Spleen (tissue), 11 donors: ENCODE measurements around the gene EDEM1. TPM values are rescaled to one million over a fixed set of nuclear protein-coding genes. Genes with fewer than 3 reads are reported as not detected.

Source experiments
- DNase-seq: peaks from one replicate; pipeline ENCODE4 v3.0.0-alpha.2; 2020
- H3K27ac ChIP-seq, 8 donors: fragments of 200-600 bp; sonication (generic) in 7 of 8; 1 replicate in 4 of 8; 2 replicates in 4 of 8; pipeline versions ENCODE4 v1.5.0 to v1.8.0; 2016 to 2021; ENCODE audit warnings: inconsistent platforms in 4 of 8, mild to moderate bottlenecking in 4 of 8, moderate library complexity in 1 of 8
- H3K27me3 ChIP-seq, 7 donors: fragments of 200-600 bp; sonication (generic) in 6 of 7; replicated peaks in 1 of 7; 1 replicate in 4 of 7; 2 replicates in 3 of 7; pipeline versions ENCODE4 v1.5.0 to v1.8.0; 2016 to 2021; ENCODE audit warnings: inconsistent platforms in 3 of 7, mild to moderate bottlenecking in 1 of 7
- H3K36me3 ChIP-seq, 6 donors: fragments of 200-600 bp; sonication (generic) in 5 of 6; 1 replicate in 4 of 6; 2 replicates in 2 of 6; pipeline versions ENCODE4 v1.5.0 to v1.8.0; 2016 to 2021; ENCODE audit warnings: inconsistent platforms in 2 of 6
- H3K4me1 ChIP-seq, 6 donors: fragments of 200-600 bp; sonication (generic) in 5 of 6; 1 replicate in 3 of 6; 2 replicates in 3 of 6; pipeline versions ENCODE4 v1.5.0 to v1.8.0; 2016 to 2021; ENCODE audit warnings: inconsistent platforms in 3 of 6
- H3K4me3 ChIP-seq, 8 donors: fragments of 200-600 bp; sonication (generic) in 7 of 8; 1 replicate in 4 of 8; 2 replicates in 4 of 8; pipeline versions ENCODE4 v1.5.0 to v1.8.0; 2016 to 2021; ENCODE audit warnings: inconsistent platforms in 4 of 8, mild to moderate bottlenecking in 4 of 8, moderate library complexity in 2 of 8
- H3K9me3 ChIP-seq, 8 donors: fragments of 200-600 bp; sonication (generic) in 7 of 8; 1 replicate in 4 of 8; 2 replicates in 4 of 8; pipeline versions ENCODE4 v1.5.0 to v1.8.0; 2016 to 2021; ENCODE audit warnings: inconsistent platforms in 4 of 8
- POLR2A ChIP-seq, 3 donors: fragments of 450-650 bp; IDR thresholded peaks; one replicate each; pipeline ENCODE4 v1.5.1; 2017; ENCODE audit warnings: antibody characterized with exemption in 3 of 3, mild to moderate bottlenecking in 1 of 3
- POLR2AphosphoS5 ChIP-seq, 3 donors: sonication (generic); formaldehyde crosslinking; IDR thresholded peaks; one replicate each; pipeline ENCODE4 v1.5.1; 2017; ENCODE audit warnings: antibody characterized with exemption in 3 of 3
- WGBS, 5 donors: extraction: QIAGEN DNeasy Blood & Tissue Kit in 3 of 5; methylation state at CpG; one replicate each; pipeline versions ENCODE4 v1.1.5 to v1.1.7; 2013 to 2018; 5-methylcytosine and 5-hydroxymethylcytosine counted together
- intact Hi-C: fragments of 100-400 bp; cut with DNase I; formaldehyde crosslinking; loops from one replicate; pipeline ENCODE4 v1.15.0; 2023; ENCODE audit warnings: low total_unique reads
- polyA plus RNA-seq, 3 donors: library from polyadenylated mRNA; stranded (reverse); fragments of 200-250 nt; gene quantifications; one replicate each; pipeline ENCODE4 v1.2.1, GENCODE V29; 2013
- total RNA-seq, 7 donors: library from RNA; depleted of rRNA in 3 of 7; stranded (reverse); fragments of >200 nt in 3 of 7; fragmentation: NEBNext Ultra II Directional in 4 of 7; extraction: Animal tissue kit (Norgen Biotek cat#: 25700) in 4 of 7; gene quantifications; one replicate each; pipeline versions ENCODE4 v1.1.0 to v1.2.1, GENCODE V29; 2016 to 2021
- TF ChIP-seq, protein P1 (sequence below), 11 experiments: fragments of 200-600 bp in 7 of 11; fragments of 450-650 bp in 4 of 11; sonication (generic) in 4 of 11; IDR thresholded peaks in 8 of 11; conservative IDR thresholded peaks in 3 of 11; 1 replicate in 7 of 11; 2 replicates in 4 of 11; pipeline versions ENCODE4 v1.4.0 to v1.8.0; 2016 to 2021; ENCODE audit warnings: antibody characterized with exemption in 11 of 11, inconsistent platforms in 4 of 11, mild to moderate bottlenecking in 1 of 11
- donor health status: healthy with polysubstance abuse.
- donor health status: DM: no; HTN: no; CAD: no; lungs with moderate emphysema.
- donor health status: DM: no; HTN: no; CAD: no.
- donor health status: Bipolar disorder and iron deficiency.
- donor health status: healthy.
- donor health status: DM: no; HTN: no; CAD: no.
- donor health status: DM: yes; HTN: yes; CAD: no.

The EDEM1 gene
- total and polyA plus RNA-seq, 10 donors, result 8.4 to 174 (median 73.8) TPM

DNA sequence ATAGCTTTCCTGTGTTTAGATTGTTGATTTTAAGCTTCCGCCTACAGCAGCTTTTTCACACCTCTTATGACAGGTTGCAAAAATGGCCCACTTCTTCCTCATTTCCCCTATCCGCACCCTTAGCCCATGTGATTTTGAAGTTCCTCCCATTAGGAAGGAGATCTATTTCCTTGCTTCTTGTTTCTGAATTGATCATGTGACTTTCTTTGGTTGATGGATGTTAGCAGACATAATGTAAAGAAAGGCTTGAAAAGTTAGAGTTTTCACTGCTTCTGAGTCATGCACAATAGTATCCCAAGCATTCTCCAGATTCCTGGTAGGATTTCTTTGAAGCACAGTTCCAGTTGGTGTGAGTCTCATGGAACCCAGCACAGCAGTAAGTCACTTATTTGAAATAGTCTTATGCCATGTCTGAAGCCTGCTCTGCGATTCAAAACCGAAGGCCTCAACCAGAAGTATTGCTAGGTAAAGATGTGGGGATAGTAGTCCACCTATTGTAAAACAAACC lies 76.6 kb downstream of the EDEM1 start:
- TF ChIP-seq POLR2AphosphoS5 (IDR thresholded peaks at IDR 0.05), result no peak
- TF ChIP-seq, protein P1, sequence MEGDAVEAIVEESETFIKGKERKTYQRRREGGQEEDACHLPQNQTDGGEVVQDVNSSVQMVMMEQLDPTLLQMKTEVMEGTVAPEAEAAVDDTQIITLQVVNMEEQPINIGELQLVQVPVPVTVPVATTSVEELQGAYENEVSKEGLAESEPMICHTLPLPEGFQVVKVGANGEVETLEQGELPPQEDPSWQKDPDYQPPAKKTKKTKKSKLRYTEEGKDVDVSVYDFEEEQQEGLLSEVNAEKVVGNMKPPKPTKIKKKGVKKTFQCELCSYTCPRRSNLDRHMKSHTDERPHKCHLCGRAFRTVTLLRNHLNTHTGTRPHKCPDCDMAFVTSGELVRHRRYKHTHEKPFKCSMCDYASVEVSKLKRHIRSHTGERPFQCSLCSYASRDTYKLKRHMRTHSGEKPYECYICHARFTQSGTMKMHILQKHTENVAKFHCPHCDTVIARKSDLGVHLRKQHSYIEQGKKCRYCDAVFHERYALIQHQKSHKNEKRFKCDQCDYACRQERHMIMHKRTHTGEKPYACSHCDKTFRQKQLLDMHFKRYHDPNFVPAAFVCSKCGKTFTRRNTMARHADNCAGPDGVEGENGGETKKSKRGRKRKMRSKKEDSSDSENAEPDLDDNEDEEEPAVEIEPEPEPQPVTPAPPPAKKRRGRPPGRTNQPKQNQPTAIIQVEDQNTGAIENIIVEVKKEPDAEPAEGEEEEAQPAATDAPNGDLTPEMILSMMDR (IDR thresholded peaks at IDR 0.05 in 8 of 11, conservative IDR thresholded peaks at IDR 0.05 in 3 of 11), result no peak
- no peak for TF ChIP-seq POLR2A (IDR thresholded peaks at IDR 0.05)
- intact Hi-C loops, result no loop called here
- no peaks in the 10 kb centered on the region for H3K27me3 ChIP-seq
- 77 to 96% (median 85%) methylated on average over 4 of the region's 4 CpGs for WGBS, 5 donors
- peaks cover 0 to 20% (median 0%) of the 10 kb centered on the region in 6 donors for H3K4me1 ChIP-seq
- H3K27ac ChIP-seq, result no peak overlapping the region
- H3K36me3 ChIP-seq, result no peaks in the 10 kb centered on the region
- DNase-seq, result no peak
- no peak overlapping the region for H3K4me3 ChIP-seq
- no peaks in the 10 kb centered on the region for H3K9me3 ChIP-seq

GRCh38 chr3:5264896-5265770 lies 77.6 kb downstream of the EDEM1 start:
- Histone ChIP-seq H3K4me1 (peaks cover 0 to 19% (median 0%) of the 10 kb centered on the region in 6 donors), H3K27ac (no peak overlapping the region), H3K4me3 (no peak overlapping the region), H3K36me3 (no peaks in the 10 kb centered on the region), H3K9me3 (no peaks in the 10 kb centered on the region), H3K27me3 (no peaks in the 10 kb centered on the region)
- no peak for DNase-seq
- intact Hi-C loops, result no loop called here
- TF ChIP-seq, protein P1 (IDR thresholded peaks at IDR 0.05 in 8 of 11, conservative IDR thresholded peaks at IDR 0.05 in 3 of 11), result no peak
- 79 to 88% (median 84%) methylated on average over 7 of the region's 7 CpGs for WGBS, 5 donors

DNA sequence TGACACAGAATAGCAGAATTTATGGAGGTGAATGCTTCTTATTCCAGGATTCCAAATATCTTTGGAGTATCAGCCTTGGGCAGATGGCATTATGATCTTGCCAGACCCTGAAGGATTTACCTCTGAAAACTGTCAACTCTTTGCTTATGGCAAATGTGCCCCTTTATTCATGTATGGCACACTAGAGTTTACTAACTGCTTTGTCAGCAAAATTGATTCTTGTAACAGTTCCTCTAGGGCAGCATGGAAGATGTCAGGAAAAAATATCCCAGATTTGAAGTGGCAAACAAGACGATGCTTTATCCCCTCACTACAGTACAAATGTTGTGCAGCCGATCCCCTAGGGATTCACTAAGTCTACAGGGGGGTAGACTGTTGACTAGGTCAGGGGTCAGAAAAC lies 79.7 kb downstream of the EDEM1 start:
- H3K4me1 ChIP-seq, result no peaks in the 10 kb centered on the region
- H3K27ac ChIP-seq, result no peak overlapping the region
- no peak overlapping the region for H3K4me3 ChIP-seq
- no peaks in the 10 kb centered on the region for H3K9me3 ChIP-seq
- WGBS, 5 donors, result 82 to 85% (median 83%) methylated on average over 2 of the region's 2 CpGs
- DNase-seq, result no peak
- no peaks in the 10 kb centered on the region for H3K36me3 ChIP-seq
- no peak for TF ChIP-seq POLR2AphosphoS5 (IDR thresholded peaks at IDR 0.05)
- TF ChIP-seq, protein P1 (IDR thresholded peaks at IDR 0.05 in 8 of 11, conservative IDR thresholded peaks at IDR 0.05 in 3 of 11), result no peak
- TF ChIP-seq POLR2A (IDR thresholded peaks at IDR 0.05), result no peak
- intact Hi-C loops, result no loop called here
- H3K27me3 ChIP-seq, result no peaks in the 10 kb centered on the region

- Histone ChIP-seq H3K36me3 (no peaks in the 10 kb centered on the region), H3K27me3 (no peaks in the 10 kb centered on the region), H3K27ac (no peak overlapping the region), H3K4me1 (no peaks in the 10 kb centered on the region), H3K4me3 (no peak overlapping the region), H3K9me3 (no peaks in the 10 kb centered on the region)
- TF ChIP-seq POLR2AphosphoS5 (IDR thresholded peaks at IDR 0.05) (no peak), POLR2A (IDR thresholded peaks at IDR 0.05) (no peak)
- TF ChIP-seq, protein P1 (IDR thresholded peaks at IDR 0.05 in 8 of 11, conservative IDR thresholded peaks at IDR 0.05 in 3 of 11), result no peak
- 72 to 90% (median 84%) methylated on average over 1 of the region's 1 CpG for WGBS, 5 donors
- DNase-seq, result no peak
- intact Hi-C loops, result no loop called here
Measured at GRCh38 chr3:5267889-5268288, 80.4 kb downstream of the EDEM1 start.
